Stimulated activated CD8-positive, alpha-beta memory T cell treated with anti-CD3 and anti-CD28 coated beads, Interleukin-2, amount 100 ng/mL, for 1 hour (primary cell): Measurements from ENCODE around the gene KRTAP5-8.
"Not testable (repeated sequence)": the region's sequence is repeated elsewhere in the genome, so short reads cannot be mapped to it uniquely, and the experiment has no call there.

ENCODE experiments used
- DNase-seq, 2 donors: peaks; one replicate each; pipeline ENCODE4 v3.0.0-alpha.2; 2020; ENCODE audit warnings: low read depth in 2 of 2

KRTAP5-8 gene

GRCh38 chr11:71574418-71574817, 36.6 kb downstream of the KRTAP5-8 start:
- no peak for DNase-seq

GRCh38 chr11:71575723-71576424, 38.0 kb downstream of the KRTAP5-8 start:
- no peak for DNase-seq

DNA sequence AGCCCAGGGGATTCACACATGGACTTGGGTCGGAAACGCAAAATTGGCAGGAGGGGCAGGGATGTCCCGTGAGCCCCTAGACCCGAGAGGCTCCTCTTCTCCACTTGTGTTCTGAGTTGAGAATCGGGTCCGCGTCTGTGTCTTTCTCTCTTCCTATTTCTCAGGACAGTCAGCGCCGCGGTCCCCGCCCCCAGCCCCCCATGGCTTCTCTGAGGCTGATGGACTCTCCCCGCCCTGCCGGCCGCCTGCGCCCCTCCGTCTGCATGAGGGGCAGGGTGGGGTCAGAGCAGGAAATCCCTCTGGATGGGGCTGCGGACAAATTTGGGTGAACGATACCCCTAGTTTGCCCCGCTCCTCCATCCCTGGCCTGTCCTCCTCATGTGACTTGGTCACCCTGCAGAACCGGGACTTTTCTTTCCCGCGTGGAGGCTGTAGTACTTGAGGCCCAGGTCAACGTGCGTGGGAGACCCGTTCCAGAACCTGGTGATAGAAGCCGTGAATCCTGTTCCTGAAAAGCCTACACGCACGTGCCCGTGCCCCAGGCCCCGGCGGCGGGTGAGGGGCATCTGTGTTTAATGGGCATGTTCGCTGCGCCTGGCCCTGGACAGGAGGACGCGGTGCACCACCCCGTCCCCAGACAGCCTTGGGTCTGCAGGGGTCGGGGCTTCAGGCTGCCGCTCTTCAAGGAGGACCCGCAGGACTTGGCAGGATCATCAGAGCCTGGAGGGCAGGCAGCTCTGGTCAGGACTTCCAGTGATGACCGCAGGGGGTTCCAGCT, 39.1 kb downstream of the KRTAP5-8 start:
- DNase-seq: not testable (repeated sequence)

DNA sequence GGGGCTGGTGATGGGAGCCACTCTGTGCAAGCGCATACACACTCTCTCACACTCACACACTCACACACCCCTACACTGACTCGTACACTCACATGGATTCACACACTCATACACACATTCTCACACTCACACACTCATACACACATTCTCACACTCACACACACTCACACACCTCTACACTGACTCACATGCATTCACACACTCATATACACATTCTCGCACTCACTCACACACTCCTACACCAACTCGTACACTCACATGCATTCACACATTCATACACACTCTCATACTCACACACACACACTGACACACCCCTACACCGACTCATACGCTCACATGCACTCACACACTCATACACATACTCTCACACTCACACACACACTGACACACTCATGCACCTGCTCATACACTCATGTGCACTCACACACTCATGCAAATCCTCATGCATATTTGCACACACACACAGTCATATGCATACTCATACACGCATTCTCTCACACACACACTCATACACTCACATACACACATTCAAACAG, 39.7 kb downstream of the KRTAP5-8 start:
- no peak for DNase-seq

DNA sequence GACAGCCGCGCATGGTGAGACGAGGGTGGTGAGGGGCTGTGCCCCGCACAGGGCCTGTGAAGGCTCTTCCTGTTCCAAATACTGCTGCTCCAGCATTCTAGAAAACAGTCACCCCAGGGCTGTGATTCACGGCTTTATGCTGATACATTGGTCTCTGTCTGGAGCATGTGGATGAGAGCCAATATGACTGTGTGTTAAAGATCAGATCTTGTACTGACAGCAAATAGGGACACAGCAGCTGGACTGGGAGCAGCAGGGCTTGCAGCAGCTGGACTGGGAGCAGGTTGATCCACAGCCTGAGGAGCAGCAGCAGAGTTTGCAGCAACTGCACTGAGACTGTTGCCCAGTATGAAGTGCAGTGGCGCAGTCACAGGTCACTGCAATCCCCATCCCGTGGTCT, 41.7 kb downstream of the KRTAP5-8 start:
- not testable (repeated sequence) for DNase-seq

- no peak for DNase-seq
These were observed 42.5 kb downstream of the KRTAP5-8 start for GRCh38 chr11:71580057-71581003.

- no peak for DNase-seq
These were observed 44.0 kb downstream of the KRTAP5-8 start for GRCh38 chr11:71581826-71582225.

DNA sequence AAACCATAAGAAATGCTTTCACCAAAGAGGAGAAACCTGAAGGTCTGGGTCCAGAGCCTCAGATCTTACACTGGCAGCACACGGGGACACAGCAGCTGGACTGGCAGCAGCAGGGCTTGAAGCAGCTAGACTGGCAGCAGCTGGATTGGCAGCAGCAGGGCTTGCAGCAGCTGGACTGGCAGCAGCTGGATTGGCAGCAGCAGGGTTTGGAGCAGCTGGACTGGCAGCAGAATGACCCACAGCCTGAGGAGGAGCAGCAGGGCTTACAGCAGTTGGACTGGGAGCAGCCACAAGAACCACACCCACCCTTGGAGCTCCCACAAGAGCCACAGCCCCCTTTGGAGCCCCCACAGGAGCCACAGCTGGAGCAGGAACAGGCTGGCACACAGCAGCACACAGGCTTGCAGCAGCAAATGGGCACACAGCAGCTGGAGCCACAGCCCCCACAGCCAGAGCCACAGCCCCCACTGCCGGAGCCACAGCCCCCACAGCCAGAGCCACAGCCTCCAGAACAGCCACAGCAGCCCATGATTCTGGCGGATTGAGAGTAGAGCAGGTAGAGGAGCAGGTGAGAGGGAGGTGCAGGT, 44.6 kb downstream of the KRTAP5-8 start, which contains the start of gene KRTAP5-11:
TSS of gene KRTAP5-11 (minus strand) at position 567 of the 587 bp plus-strand sequence. CDS start at position 529, 38 bp downstream.
- DNase-seq: no peak

GRCh38 chr11:71582969-71583368, 45.1 kb downstream of the KRTAP5-8 start:
- DNase-seq: not testable (repeated sequence)

DNA sequence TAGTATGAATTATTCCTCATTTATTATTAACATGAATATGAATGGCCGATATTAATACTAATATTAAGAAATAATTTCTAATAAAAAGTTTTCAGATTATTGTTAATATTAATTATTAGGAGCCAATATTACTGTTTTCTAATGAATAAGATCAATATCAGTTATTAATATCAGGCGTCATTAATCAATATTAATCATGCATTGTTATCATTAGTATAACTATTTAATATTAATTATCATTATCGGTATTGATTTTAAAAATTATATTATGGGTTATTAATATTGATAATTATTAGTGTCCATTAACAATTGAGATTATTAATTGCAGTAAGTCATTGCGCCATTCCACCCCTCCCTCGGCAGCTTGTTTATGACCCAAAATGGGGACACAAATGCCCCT, 47.8 kb downstream of the KRTAP5-8 start:
- not testable (repeated sequence) for DNase-seq

DNA sequence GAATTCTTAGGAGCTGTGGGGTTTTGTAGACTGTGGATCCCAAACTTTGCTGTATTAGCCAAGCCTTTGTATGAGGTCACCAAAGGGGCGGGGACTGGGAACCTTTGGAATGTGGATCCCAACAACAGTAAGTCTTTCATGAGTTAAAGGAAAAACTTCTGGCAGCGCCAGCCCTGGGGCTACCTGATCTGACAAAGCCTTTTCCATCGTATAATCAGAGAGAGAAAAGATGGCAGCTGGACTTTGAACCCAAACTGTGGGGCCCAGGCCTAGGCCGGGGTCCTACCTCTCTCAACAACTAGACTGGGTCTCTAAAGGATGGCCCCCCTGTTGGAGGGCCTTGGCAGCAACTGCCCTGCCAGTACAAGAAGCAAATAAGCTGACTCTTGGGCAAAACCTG, 50.5 kb downstream of the KRTAP5-8 start:
- not testable (repeated sequence) for DNase-seq
